GM19239 (cell line): ENCODE measurements around the gene GIT1.

ENCODE experiments used
- DNase-seq: peaks from one replicate; pipeline ENCODE4 v3.0.0; 2011; ENCODE audit warnings: low spot score; ENCODE audit not compliant: insufficient read length
- FAIRE-seq: peaks from 2 replicates; lab custom pipeline; 2011; peaks lifted over from hg19 to GRCh38; lab: Jason Lieb, UNC

The GIT1 gene

DNA sequence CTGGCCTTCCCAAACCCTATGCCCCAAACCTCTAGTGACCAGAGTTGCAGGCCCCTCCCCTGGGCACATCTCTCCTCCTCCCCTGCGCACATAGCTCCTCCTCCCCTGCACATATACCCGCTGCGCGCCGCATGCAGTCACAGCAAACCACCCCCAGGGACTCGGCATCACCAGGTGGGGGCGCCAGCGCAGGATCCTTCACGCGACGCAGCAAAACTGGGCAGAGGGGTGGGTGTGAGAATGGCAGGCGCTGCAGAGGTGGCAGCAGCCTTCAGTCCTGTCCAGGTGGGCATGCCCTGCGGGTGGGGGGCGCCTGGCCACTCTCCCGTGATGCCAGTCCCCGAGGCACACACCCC is 27.7 kb upstream of the GIT1 start:
- FAIRE-seq (peak; percentile 97), DNase-seq (peak; percentile 83)

DNA sequence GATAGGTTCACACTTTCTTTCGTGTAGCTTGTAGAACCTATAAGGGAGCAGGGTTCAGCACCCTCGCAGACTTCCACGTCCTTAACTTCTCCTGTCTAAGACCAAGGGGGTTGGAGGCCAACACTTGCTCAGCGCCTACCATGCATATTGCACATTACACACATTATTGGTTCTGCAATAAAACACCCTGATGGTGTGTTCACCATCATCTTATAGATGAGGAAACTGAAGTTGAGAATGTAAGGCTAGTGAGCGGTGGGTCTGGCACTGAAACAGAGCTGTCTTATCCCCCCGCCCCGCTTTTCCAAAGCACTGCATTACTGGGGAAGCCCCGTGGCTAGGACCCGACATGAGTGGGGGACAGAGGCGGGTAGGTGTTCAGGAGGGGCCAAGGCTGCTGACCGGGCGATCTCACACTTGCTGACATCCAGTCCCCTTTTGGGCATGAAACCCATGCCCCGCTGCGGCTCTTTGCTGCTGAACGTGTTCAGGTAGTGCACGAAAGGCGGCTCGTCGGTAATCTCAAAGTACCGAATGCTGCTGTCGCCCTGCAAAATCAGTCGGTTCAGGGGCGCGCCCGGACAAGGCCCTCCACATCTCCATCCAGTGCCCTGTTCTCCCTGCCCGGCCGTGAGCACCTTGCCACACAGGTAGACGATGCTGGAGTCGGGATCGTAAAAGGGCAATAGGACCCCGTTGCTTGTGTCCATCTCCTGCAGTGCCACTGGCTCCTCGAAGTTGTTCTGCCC is 27.0 kb upstream of the GIT1 start:
- no peak for DNase-seq
- peak; percentile 26 for FAIRE-seq

DNA sequence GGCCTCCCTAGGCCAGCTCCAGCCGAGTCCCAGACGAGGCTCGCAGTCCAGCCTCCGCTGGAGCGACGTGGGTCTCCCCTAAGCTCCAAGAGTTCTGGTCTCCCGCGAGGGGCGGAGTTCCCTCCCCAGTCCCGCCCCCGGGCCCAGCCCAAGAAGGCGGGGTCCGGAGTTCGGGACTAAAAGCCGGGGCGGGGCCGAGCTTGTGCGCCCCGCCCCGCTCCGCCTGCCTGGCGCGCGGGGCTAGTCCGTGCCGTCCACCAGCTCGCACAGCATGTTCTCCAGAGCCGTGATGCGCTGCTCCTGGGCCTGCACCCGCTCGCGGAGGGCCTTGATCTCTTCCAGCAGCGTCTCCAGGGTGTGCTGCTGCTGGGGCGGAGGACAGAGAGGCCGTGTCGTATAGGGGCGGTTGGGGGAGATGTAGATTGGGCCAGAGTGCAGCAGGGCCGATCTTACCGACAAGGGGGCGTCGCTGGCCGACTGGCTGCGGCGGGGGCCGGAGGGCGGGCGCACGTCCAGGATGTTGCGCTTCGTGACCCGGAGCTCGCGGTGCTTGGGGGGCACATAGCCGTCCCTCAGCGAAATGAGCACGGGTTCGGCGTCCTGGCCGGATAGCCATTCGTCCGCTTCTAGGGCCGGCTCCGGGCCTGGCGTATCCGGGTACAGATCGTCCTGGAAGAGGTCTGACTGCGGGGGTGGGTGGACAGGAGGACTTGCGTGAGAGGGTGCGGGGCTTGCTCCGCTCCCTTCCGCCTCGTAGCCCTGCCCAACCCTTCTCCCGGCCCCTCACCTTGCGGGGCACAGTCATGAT is 26.2 kb upstream of the GIT1 start:
- FAIRE-seq (peak; percentile 95), DNase-seq (peak; percentile 82)

GRCh38 chr17:29615048-29615385 is 25.6 kb upstream of the GIT1 start:
- DNase-seq (no peak), FAIRE-seq (no peak)

DNA sequence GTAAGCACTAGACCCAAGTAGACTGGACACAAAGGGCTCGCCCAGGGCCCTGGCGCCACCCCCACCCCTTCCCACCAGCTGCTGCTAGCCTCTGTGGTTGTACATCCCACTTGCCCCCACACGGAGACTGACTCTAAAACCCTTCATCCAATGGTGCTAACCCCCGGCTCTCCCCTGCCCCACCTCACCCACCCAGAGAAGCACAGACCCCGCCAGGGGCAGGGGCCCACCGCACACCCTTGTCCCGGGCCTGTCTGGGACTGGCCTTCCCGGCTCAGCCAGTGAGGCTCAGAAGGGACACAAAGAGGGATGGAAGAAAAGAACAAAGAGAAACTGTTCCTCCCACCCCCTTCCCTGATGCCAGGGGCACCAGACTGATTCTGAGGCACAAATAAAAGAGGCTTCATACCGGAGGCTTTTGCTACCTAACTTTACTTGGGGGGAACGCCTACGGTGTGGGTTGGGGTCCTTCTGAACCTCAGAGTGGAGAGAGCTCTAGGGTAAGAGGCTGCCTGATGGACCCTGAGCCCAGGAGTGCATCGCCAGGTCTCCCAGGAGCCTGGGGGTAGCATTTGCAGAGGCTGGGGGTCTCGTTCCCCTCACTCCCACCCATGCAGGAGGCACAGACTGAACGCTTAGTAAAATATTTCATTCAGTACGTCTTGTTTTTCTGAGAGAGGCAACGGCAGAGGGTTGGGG is 25.1 kb upstream of the GIT1 start:
- FAIRE-seq: no peak
- no peak for DNase-seq

DNA sequence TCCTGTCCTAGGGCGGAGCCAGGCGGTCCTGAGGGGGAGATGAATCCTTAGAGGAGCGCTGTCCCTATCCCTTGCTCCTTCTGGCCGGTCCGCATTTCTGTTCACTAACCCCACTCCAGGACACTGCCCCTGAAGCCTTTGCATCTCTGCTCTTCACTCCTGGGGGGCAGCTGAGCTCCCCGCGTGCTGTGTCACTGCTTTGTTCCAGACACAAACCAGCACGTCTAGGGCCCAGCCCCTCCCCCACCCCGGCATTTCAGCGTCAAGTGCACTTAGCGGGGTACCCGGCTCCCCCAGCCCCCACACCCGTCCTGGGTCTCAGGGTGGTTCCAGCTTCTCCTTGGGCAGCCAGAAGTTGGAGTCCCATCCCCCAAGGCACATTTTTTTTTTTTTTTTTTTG is 24.4 kb upstream of the GIT1 start:
- no peak for FAIRE-seq
- DNase-seq: no peak

DNA sequence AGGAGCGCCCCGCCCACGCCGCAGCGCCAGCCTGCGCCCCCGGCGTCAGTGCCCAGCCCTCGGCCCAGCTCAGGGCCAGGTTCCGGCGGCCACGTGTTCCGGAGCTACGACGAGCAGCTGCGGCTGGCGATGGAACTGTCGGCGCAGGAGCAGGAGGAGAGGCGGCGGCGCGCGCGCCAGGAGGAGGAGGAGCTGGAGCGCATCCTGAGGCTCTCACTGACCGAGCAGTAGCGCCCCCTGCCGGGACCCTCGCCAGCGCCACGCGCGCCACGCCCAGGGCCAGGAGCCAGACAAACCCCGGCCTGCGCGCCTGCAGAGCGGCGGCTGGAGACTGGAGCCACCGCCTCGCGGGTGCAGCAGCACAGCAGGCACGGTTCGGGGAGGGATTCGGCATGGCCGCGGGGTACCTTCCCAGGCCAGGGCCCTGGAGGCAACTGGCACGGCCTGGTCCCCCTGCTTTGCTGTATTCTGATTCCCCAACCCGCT is 23.9 kb upstream of the GIT1 start:
- DNase-seq: peak; percentile 81
- peak; percentile 28 for FAIRE-seq

DNA sequence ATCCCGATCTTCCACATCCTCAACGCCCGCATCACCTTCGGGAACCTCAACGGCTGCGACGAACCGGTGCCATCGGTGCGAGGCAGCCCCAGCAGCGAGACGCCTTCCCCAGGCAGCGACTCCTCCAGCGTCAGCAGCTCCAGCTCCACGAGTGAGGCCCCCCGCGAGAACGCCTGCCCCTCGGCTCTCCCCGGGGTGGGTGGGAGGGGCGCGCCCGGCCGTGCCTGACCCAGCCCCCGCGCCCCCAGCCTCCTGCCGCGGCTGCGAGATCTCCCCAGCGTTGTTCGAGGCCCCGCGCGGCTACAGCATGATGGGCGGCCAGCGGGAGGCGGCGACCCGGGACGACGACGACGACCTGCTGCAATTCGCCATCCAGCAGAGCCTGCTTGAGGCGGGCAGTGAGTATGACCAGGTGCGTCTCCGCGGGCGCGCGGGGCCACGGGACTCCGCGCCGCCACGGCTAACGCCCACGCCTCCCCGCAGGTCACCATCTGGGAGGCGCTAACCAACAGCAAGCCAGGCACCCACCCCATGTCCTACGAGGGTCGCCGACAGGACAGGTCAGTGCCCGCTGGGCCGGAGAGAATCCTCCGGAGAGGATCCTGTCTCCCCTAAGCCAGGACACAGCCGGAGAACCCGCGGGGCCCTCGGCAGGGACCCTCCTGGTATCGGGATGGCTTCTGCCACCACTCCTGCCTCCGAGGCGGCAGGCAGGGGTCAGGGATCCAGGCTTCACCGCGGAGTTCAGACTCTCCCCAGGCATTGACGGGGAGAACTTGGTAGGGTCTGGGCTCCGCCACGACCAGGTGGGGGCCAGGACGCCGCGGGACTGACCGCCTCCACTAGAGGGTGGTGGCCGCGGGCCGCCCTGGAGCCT is 23.2 kb upstream of the GIT1 start:
- FAIRE-seq (no peak), DNase-seq (no peak)

DNA sequence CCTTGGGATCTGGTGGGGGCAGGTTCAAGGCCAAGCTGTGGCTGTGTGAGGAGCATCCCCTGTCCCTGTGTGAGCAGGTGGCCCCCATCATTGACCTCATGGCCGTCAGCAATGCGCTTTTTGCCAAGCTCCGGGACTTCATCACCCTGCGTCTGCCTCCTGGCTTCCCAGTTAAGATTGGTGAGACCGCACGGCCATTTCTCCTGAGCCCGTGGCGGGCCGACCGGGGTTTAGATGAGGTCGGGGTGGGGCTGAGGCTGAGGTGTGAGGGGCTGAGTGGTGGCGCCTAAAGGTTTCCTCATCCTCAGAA is 22.6 kb upstream of the GIT1 start:
- FAIRE-seq (no peak), DNase-seq (no peak)

GRCh38 chr17:29611351-29612093 is 22.1 kb upstream of the GIT1 start:
- DNase-seq (no peak), FAIRE-seq (no peak)

- DNase-seq (no peak), FAIRE-seq (no peak)
Measured at GRCh38 chr17:29610395-29610794, 20.9 kb upstream of the GIT1 start.

DNA sequence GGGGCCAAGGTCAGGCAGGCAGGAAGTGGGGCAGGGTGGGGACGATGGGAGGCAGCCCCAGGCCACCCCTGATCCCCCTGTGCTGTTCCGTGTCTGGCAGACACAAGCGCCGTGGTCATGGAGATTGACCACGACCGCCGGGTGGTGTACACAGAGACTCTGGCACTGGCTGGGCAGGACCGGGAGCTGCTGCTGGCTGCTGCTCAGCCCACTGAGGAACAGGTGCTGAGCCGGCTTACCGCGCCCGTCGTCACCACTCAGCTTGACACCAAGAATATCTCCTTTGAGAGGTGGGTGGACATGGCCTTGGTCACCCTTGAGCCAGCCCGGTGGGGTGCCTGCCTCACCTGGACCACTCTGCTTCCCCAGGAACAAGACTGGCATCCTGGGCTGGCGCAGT is 19.5 kb upstream of the GIT1 start:
- FAIRE-seq: no peak
- DNase-seq: no peak

- FAIRE-seq: no peak
- no peak for DNase-seq
Measured at GRCh38 chr17:29607557-29608195, 18.2 kb upstream of the GIT1 start.

- FAIRE-seq: no peak
- no peak for DNase-seq
Measured at GRCh38 chr17:29603109-29603674, 13.7 kb upstream of the GIT1 start.

- FAIRE-seq: no peak
- no peak for DNase-seq
Measured at GRCh38 chr17:29597361-29598172, 8.1 kb upstream of the GIT1 start.

GRCh38 chr17:29596811-29597210 is 7.4 kb upstream of the GIT1 start:
- DNase-seq: no peak
- no peak for FAIRE-seq

DNA sequence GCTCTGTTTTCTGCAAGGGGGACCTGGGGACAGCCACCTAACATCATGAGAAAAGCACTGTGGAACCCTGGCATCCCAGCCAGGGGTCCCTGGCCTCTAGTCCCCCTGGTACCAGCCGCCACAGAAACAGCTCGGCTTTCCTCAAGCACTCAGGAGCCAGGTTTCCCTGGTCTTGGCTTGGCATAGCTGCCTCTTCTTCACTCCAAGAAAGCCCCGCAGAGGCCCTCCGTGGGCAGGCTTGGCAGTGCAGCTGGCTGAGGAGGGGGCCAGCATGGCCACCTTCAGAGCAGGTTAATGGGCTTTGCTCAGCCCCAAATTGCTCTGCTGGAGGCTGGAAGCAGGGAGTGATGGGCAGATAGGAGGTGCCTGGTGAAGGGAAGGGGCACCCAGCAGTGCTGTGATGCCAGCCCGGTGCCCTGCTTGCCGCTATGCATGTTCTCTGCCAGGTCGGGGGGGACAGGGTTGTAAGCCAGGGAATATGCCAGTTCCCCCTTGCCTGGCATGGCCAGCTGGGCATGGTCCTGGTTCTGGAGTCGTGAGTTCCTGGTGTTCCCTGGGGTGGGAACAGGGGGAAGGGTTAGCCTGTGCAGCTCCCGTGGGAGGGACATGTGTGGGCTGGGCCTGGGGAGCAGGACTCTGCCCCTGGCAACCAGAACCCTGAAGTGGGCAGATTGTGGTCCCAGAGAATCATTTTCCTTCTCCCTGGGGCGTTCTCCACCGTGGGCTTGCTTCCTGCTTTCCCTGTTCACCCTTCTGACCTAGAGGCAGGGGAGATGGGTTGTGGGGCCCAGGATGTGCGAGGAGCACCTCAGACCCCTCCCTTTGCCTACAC is 6.7 kb upstream of the GIT1 start:
- FAIRE-seq (no peak), DNase-seq (no peak)
